ENCODE measurements around the gene F7. TPM values are rescaled to one million over a fixed set of nuclear protein-coding genes. Genes with fewer than 3 reads are reported as not detected.
A peak's percentile ranks its signal among the peaks of the same experiment; 100 is the strongest.
"Not testable (repeated sequence)": the region's sequence is repeated elsewhere in the genome, so short reads cannot be mapped to it uniquely, and the experiment has no call there.

F7 gene
- total and polyA plus RNA-seq, 5 experiments from 2014 or later: 0.14 to 0.36 (median 0.16) TPM; not detected in 2

DNA sequence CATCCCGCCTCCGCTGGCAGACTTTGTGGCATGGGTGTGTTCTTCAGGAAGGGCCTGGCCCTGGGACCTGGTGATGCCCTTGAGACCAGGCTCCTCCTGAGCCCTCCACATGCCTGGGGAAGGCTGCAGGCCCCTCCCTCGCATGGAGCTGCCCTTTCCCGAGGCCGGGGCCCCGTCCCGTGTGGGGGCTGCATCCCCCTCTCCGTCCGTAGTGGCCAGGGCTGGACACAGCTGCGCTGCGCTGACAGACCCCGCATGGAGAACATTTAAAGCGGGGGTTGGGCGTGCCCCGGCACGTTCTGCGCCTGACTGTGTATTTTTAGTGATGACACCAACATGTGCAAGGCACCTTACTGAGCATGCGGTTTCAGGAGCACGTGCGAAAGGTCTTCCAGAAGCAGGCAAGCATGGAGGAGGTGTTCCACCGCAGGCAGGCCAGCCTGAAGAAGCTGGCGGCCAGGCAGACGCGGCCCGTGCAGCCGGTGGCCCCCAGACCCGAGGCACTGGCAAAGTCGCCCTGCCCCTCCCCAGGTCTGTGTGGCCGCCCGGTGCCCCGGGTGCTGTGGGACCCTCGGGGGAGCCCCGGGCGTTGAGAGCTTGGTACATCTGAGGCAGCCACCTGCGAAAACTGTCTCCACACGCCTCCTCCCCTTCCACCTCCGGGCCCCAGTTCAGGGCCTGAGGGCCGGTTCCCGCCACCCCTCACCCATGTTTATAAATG lies 28.8 kb upstream of the F7 start:
- POLR2A ChIA-PET: no interaction called here
- DNase-seq (peak in 1 of 10 donors; percentile 31), ATAC-seq (no peak)
- Mint-ChIP-seq H3K27ac (no peak overlapping the region), H3K4me1 (peaks cover 0 to 2% (median 0%) of the 10 kb centered on the region in 4 donors), H3K27me3 (no peaks in the 10 kb centered on the region), H3K9me3 (peaks cover 0 to 7% (median 0%) of the 10 kb centered on the region in 9 donors), H3K36me3 (peaks cover 0 to 39% (median 14%) of the 10 kb centered on the region in 3 donors), H3K4me3 (no peak overlapping the region)

DNA sequence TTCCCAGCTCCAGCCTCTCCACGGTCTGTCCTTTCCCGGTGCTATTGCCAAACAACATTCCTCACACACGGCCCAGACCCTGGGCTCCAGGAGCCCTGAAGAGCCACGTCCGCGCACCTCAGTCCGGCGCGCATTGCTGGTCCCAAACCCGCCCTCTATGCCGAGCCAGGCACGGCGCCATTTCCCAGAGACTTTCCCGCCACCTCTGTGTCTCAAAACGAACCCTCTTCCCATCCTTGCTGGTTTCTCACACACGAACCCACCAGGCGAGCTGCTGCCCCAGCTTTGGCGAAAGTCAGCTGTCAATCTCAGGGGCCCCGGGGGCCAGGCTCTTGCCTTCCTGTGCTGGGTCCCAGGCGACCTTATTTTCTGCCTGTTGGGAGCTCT lies 28.0 kb upstream of the F7 start:
- no peaks in the 10 kb centered on the region for H3K27me3 Mint-ChIP-seq
- POLR2A ChIA-PET: no interaction called here

DNA sequence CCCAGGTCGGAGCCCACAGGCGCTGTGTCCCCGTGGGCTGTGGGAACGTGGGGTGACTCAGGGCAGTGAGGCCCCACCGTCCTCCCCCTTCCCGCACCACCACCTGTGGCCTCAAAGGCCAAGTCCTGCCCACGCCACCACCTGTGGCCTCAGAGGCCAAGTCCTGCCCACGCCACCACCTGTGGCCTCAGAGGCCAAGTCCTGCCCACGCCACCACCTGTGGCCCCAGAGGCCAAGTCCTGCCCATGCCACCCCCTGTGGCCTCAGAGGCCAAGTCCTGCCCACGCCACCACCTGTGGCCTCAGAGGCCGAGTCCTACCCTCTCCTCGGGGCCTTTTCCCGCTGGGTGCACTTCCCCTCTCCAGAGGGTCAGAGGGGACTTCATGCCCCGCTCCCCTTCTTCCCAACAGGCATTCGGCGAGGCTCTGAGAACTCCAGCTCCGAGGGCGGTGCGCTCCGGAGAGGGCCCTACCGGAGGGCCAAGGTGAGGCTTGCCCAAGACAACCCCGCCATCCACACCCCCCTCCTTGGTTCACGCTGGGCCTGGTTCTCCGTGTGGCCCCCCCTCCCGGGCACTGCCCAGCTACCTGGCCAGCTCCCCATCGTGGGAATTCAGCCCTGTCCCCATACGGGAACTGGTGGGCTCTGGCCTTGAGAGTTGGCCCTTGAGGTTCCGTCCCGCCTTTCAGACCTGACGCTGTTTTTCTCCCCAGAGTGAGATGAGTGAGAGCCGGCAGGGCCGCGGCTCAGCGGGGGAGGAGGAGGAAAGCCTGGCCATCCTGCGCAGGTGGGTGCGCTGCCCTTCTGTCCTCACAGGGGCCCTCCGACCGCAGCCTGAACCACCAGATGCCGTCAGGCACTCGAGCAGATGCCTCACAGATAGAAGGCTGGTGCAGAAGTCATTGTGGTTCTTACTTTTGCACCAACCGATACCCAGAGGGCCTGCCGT lies 27.4 kb upstream of the F7 start:
- ATAC-seq: no peak
- DNase-seq: peak in 1 of 10 donors; percentile 54
- POLR2A ChIA-PET: no interaction called here
- H3K27ac Mint-ChIP-seq: no peak overlapping the region
- H3K9me3 Mint-ChIP-seq: no peaks in the 10 kb centered on the region
- H3K4me1 Mint-ChIP-seq: peaks cover 0 to 2% (median 0%) of the 10 kb centered on the region in 4 donors
- no peaks in the 10 kb centered on the region for H3K27me3 Mint-ChIP-seq
- H3K36me3 Mint-ChIP-seq: peaks cover 0 to 25% (median 9%) of the 10 kb centered on the region in 3 donors
- no peak overlapping the region for H3K4me3 Mint-ChIP-seq

More for the DNA sequence above, 28.0 kb upstream of the F7 start:
- Mint-ChIP-seq H3K9me3 (peaks cover 0 to 6% (median 0%) of the 10 kb centered on the region in 9 donors), H3K4me3 (no peak overlapping the region), H3K36me3 (peaks cover 0 to 31% (median 14%) of the 10 kb centered on the region in 3 donors), H3K4me1 (peaks cover 0 to 2% (median 0%) of the 10 kb centered on the region in 4 donors), H3K27ac (no peak overlapping the region)
- no peak for ATAC-seq
- peak in 1 of 10 donors; percentile 37 for DNase-seq

DNA sequence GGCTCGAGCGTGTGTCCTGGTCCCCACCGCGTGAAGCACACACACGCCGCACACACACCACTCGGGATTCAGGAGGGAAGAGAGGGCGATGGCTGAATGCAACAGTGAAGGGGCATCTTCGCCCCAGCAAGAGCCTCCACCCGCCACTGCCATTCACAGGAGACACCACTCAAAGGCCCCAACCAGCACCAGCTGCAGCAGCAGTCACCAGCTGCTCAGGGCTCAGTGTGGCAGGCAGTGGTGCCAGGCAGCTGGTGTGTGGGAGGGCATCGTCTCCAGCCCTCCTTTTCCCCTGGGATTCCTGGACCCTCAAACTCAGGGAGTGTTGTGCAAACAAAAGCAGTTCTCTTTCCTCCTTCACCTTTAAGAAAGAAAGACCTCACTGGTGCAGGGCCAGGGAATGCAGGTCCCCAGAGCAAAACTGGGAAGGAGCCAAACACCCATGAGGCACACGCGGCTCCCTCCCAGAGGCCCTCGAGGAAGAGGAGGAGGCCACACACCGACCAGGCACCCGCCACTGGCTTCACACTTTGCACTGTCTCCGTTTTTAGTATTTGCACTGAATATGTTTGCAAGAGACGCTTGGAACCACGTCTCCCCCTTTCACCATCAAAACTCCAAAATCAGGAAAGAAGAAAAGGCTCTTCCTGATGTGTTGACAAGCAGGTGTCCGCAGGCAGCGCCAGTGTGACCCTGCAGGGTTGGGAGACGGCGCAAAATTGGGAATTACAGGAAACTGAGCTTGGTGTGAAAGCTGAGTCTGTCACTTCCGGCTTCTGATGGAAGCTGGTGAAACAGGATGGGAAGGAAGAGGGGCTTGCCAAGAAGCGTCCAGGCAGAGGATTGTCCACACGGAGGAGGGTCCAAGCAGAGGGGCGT lies 26.4 kb upstream of the F7 start:
- ATAC-seq: no peak
- POLR2A ChIA-PET: no interaction called here
- no peaks in the 10 kb centered on the region for H3K9me3 Mint-ChIP-seq
- H3K27ac Mint-ChIP-seq: no peak overlapping the region
- DNase-seq: peak in 1 of 10 donors; percentile 45
- peaks cover 0 to 2% (median 0%) of the 10 kb centered on the region in 4 donors for H3K4me1 Mint-ChIP-seq
- H3K4me3 Mint-ChIP-seq: no peak overlapping the region
- H3K36me3 Mint-ChIP-seq: peaks cover 0 to 27% (median 12%) of the 10 kb centered on the region in 3 donors
- no peaks in the 10 kb centered on the region for H3K27me3 Mint-ChIP-seq

DNA sequence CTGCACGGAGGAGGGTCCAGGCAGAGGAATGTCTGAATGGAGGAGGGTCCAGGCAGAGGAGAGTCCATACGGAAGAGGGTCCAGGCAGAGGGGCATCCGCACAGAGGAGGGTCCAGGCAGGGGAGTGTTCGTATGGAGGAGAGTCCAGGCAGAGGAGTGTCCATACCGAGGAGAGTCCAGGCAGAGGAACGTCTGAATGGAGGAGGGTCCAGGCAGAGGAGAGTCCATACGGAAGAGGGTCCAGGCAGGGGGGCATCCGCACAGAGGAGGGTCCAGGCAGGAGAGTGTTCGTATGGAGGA lies 25.9 kb upstream of the F7 start:
- DNase-seq, H3K9me3 Mint-ChIP-seq, H3K4me3 Mint-ChIP-seq, ATAC-seq, POLR2A ChIA-PET, H3K4me1 Mint-ChIP-seq, H3K27ac Mint-ChIP-seq, H3K27me3 Mint-ChIP-seq: not testable (repeated sequence)
- peaks cover 0 to 23% (median 10%) of the 10 kb centered on the region in 3 donors for H3K36me3 Mint-ChIP-seq

DNA sequence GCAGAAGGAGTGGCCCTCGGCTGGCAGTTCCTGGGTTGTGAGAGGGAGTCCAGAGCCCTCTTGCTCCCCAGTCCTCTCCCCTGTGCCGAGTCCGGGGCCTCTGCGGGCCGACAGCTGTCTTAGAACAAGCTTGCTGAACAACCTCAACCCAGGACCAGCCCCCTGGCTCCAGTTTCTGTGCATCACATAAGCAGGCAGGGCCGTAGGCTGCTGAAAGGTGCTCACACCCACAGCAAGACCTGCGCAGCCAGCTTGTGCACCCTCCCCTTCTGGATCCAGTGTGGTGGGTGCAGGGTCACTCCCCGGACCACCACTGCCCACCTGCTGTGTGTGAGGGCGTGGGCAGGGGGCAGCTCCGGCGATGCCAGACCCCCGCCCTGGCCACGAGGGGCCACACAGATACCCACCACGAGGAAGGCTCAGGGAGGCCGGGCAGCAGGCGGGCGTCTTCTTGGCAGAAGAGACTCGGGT lies 25.2 kb upstream of the F7 start:
- peaks cover 0 to 2% (median 0%) of the 10 kb centered on the region in 4 donors for H3K4me1 Mint-ChIP-seq
- ATAC-seq (no peak), DNase-seq (no peak)
- H3K27me3 Mint-ChIP-seq: no peaks in the 10 kb centered on the region
- peaks cover 0 to 24% (median 10%) of the 10 kb centered on the region in 3 donors for H3K36me3 Mint-ChIP-seq
- no peak overlapping the region for H3K27ac Mint-ChIP-seq
- no peaks in the 10 kb centered on the region for H3K9me3 Mint-ChIP-seq
- POLR2A ChIA-PET: no interaction called here
- no peak overlapping the region for H3K4me3 Mint-ChIP-seq

GRCh38 chr13:113080901-113081521 lies 24.6 kb upstream of the F7 start:
- POLR2A ChIA-PET: no interaction called here
- H3K36me3 Mint-ChIP-seq: peaks cover 0 to 19% (median 8%) of the 10 kb centered on the region in 3 donors
- H3K9me3 Mint-ChIP-seq: no peaks in the 10 kb centered on the region
- H3K27me3 Mint-ChIP-seq: no peaks in the 10 kb centered on the region
- DNase-seq: no peak
- H3K27ac Mint-ChIP-seq: peak overlapping the region in 1 of 10 donors; percentile 73
- H3K4me3 Mint-ChIP-seq: no peak overlapping the region
- no peak for ATAC-seq
- H3K4me1 Mint-ChIP-seq: peaks cover 0 to 2% (median 0%) of the 10 kb centered on the region in 4 donors

DNA sequence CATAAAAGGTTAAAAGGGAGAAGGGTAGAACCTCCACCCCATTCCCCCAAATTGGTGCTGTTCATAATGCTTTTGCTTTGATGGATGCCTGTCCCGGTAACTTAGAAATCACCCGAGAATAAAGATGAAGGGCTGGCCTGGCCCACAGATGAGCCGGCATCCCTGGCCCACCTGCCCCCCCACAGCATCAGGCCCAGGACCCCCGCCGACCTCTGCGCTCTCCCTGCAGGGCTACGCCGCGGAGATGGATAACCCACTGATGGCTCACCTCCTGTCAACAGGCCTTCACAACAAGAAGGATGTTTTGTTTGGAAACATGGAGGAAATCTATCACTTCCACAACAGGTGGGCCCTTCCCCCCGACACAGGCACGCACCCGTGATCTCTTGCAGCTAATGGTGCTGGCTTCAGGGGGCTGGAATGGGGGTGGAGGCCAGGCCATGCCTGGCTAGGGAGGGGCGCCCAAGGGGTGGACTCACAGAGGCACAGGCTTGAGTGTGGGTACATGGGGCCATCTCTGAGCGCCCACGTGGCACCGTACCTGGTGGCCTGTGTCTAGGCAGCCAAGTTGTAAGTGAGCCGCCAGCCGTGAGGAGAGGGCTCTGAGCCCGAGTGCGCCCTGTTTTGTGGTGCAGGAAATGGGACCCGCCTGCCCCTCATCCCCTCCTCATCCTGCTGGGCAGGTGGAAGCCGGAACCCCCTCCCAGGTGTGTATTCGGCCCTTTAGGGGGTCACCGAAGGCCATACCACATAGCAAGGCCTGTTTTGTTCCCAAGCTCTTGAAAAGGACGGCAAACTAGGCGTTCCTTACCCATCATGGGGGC lies 23.2 kb upstream of the F7 start:
- no peak overlapping the region for H3K27ac Mint-ChIP-seq
- no peaks in the 10 kb centered on the region for H3K9me3 Mint-ChIP-seq
- H3K4me1 Mint-ChIP-seq: peaks cover 0 to 2% (median 0%) of the 10 kb centered on the region in 4 donors
- POLR2A ChIA-PET: no interaction called here
- ATAC-seq (no peak), DNase-seq (no peak)
- H3K4me3 Mint-ChIP-seq: no peak overlapping the region
- H3K27me3 Mint-ChIP-seq: no peaks in the 10 kb centered on the region
- peaks cover 0 to 19% (median 6%) of the 10 kb centered on the region in 3 donors for H3K36me3 Mint-ChIP-seq

- POLR2A ChIA-PET: no interaction called here
- Mint-ChIP-seq H3K27me3 (no peaks in the 10 kb centered on the region), H3K4me1 (peaks cover 0 to 2% (median 0%) of the 10 kb centered on the region in 4 donors), H3K4me3 (no peak overlapping the region), H3K9me3 (no peaks in the 10 kb centered on the region), H3K27ac (no peak overlapping the region), H3K36me3 (peaks cover 0 to 17% (median 5%) of the 10 kb centered on the region in 3 donors)
- ATAC-seq (no peak), DNase-seq (no peak)
Observed at GRCh38 chr13:113083022-113083373, 22.6 kb upstream of the F7 start.

DNA sequence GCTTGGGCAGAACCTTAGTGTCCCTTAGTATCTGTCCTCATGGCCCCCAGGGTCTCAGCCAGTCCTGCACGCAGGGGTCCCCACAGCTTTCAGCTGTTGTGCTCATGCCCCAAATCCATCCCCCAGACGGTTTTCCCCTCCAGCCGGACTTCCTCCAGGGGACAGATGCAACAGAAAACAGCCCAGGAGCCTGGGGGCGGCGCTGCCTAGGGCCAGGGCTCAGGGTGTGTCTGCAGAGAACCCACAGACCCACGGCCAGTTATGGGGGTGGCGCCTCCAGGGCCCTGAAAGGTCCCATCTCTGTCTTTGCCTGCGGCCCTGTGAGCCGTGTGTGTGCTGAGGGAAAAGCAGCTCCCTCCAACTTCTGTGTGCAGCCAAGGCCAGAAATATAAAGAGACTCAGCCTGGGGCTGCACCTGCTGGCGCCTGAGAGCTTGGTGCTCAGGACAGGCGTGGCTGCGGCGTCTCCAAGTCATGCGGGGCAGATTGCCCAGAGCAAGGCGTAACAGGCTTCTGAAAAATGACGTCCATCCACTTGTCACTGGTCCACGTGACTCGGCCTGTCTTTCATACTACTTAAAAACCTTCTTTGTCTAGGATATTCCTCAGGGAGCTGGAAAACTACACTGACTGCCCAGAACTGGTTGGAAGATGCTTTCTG lies 22.1 kb upstream of the F7 start:
- ATAC-seq: no peak
- POLR2A ChIA-PET: no interaction called here
- Mint-ChIP-seq H3K27me3 (no peaks in the 10 kb centered on the region), H3K4me1 (peaks cover 0 to 2% (median 0%) of the 10 kb centered on the region in 4 donors), H3K4me3 (no peak overlapping the region), H3K9me3 (no peaks in the 10 kb centered on the region), H3K36me3 (peaks cover 0 to 20% (median 5%) of the 10 kb centered on the region in 3 donors), H3K27ac (no peak overlapping the region)
- no peak for DNase-seq

Data from naive thymus-derived CD8-positive, alpha-beta T cell (primary cell).